GM21717 (cell line): ENCODE measurements around the gene CAMK1D.

Experiments
- ATAC-seq: cut with Tn5 transposase; IDR thresholded peaks from one replicate; pipeline ENCODE4 v1.9.1; 2021; ENCODE audit warnings: mild to moderate bottlenecking, moderate library complexity; ENCODE audit not compliant: unreplicated experiment

Gene CAMK1D

DNA sequence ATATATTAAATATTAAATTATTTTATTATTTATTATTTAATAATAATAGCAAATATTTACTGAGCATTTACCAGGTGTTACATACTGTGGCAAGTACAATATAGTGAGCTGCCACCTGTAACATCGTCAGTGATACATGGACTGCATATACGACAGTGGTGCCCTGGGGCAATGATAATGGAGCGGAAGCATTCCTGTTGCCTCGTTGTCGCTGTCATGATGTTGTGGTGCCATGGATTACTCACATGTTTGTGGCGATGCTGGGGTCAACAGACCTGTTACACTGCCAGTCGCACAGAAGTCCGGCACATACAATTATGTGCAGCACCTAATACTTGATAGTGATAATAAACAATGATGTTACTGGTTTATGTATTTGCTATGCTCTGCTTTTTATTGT, 20.6 kb downstream of the CAMK1D start:
- ATAC-seq: no peak

DNA sequence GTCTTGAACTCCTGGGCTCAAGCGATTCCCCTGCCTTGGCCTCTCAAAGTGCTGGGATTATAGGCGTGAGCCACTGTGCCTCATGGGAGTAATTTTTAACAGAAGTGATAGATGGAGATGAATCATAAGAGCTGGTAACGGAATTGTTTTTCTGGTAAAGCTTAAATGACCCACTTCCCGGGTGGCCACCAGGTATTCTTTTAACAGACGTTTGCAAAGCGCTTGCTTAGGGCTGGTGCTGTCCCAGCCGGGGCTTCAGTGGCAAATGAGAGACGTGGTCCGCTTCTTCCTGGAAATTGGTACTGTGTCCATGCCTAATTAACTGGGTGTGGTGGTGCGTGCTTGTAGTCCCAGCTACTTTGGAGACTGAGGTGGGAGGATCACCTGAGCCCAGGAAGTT, 23.5 kb downstream of the CAMK1D start:
- no peak for ATAC-seq

DNA sequence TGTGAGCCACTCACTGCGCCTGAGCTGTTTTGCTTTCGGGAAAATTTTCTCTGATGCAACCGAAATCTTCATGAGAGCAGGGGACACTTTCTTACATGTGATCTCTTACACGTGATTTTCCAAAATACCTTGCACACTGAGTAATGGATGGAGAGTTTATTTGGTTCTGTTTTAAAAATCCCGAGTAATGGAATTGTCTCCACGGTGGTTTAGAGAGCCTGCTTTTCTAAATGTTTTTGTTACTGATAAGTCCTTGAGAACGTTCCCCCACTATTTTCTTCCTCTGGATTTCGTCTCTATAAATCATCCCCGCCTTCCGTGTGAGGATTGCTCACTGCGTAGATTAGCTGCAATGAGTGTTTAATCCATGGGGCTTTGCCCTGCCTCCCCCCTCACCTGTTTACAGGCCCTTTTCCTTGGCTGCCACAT, 25.7 kb downstream of the CAMK1D start:
- ATAC-seq: no peak

DNA sequence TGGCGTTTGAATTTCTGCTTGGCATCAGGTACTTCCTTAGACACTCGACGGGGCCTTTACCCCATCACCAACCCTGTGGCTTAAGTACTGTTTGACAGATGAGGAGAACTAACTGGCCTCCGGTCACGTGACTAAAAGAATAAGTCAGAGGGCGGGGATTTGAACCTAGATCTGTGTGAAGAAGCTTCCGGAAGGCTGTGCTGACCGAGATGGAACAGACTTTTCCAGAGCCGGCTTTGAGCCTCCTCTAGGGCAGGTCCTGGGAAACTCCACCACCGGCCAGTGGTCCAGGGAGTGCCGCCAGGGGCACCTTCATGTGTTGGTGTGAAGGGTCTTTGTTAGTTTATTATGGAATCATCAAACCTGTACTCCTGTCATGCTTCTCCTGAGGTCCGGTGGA, 26.9 kb downstream of the CAMK1D start:
- no peak for ATAC-seq

DNA sequence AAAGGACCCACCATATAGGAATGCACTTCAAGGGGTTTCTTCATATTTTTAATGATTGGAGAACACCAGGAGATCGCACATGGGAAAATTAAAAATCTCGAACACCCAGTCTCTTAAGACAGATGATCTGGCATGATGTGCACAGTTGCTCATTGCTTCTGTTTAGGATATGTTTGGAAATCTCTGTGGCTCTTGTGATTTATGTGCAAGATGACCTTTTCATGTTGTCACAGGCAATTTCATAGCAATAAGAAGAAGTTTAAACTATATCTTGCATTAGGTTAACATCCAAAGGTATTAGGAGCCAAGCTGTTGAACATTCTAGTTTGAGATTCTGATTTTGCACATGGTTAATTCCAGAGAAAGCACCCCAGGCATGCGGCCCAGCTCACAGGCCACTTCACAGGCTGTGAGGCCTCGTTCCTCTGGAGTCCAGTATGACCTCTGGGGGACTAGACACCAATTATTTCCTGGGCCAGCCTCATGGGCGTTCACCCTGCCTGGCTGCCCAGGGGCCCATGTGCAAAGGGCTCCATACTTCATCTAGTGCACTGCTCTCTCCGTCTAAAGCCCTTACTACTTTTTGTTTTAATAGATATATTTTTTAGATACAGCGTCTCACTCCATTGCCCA, 28.4 kb downstream of the CAMK1D start:
- no peak for ATAC-seq

DNA sequence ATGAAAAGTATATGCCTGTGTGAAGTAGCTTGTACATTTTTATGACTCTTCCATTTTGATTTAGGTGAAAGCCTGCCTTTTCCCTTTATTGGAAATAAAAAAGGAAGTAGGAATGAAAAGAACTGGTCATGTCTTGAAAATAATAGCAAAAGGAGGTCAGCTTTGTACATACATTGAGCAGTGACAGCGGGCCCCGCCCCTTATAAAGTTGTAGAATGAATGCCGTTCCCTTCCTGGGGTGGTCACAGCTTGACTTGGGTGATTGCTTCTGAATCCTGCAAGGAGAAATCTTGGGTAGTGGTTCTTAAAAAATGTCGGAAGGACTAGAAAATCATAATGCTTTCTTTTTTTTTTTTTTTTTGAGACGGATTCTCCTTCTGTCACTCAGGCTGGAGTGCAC, 31.7 kb downstream of the CAMK1D start:
- no peak for ATAC-seq

DNA sequence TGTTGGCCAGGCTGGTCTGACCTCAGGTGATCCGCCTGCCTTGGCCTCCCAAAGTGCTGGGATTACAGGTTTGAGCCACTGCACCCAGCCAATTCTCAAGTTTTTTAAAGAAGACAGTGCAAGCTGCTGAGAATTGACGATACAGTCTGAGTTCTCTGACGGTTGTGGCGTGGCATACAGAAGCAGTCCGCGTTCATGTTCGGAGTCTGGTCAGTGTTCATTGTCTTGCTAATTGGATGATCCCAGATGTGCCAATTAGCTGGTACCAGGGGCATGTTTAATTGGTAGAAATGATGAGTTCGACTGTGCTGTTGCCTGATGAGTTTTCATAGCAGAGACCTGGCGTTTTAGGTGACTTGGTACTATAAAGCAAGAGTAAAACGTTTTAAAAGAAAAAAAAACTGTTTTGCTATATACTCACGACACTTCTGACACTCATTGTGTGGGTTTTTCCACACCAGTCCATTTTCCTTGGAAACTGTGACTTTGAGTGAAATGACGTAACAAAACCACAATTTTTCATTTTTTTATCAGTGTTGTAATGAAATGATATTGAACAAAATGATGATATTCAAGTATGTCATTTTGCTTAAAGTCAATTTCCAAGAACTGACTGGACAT, 32.3 kb downstream of the CAMK1D start:
- no peak for ATAC-seq

DNA sequence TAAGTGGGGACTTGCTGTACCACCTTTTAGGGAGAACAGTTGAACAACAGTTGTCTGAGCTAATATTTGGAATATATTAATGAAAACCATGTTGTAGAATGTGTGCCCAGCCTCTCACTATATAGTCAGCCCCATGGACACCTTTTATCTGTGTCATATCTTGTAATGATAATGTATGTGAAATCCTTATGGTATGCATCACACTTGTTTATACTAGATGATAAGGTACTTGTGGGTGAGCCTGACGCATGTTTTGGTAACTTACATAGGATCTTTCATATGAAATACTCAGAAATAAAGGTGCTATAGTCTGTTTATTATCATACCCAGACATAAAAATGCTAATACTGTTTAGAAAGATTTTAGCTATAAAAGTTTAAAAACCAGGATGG, 32.8 kb downstream of the CAMK1D start:
- ATAC-seq: no peak

DNA sequence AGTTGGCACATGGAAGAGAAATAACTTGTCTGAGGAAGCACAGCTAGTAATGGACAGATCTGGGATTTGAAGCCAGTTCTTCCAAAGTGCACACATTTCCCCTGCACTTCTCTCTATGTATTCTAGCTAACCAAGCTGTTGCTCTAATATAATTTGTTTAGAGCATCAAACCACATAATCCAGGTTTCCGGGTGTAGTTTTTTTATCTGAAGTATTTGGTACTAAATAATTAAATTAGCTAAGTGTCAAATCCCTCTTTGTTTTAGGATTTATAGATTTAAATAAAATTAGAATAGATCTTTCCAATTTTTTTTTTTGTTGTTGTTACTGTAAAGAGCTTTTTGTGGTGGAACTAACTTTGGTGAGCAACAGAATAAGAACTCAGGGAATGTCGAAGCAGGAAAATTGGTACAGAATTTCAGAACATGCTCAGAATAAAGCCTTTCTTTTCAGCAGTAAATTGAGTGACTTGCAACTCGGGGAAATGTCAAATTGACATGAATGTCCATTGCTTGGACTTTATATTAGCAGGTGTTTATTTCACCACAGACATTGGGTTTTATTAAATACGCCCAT, 33.7 kb downstream of the CAMK1D start:
- ATAC-seq: no peak

DNA sequence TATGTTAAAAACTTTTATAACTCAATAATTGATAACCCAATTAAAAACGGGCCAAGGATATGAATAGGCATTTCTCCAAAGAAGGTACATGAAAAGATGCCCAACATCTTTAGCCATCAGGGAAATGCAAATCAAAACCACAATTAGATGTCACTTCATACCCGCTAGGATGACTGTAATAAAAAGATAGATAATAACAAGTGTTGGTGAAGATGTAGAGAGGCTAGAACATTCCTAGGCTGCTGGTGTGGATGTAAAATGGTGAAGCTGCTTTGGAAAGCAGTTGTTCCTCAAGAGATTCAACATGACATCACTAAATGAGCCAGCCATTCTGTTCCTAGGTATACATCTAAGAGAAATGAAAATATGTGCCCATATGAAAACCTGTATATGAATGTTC, 35.6 kb downstream of the CAMK1D start:
- ATAC-seq: no peak

DNA sequence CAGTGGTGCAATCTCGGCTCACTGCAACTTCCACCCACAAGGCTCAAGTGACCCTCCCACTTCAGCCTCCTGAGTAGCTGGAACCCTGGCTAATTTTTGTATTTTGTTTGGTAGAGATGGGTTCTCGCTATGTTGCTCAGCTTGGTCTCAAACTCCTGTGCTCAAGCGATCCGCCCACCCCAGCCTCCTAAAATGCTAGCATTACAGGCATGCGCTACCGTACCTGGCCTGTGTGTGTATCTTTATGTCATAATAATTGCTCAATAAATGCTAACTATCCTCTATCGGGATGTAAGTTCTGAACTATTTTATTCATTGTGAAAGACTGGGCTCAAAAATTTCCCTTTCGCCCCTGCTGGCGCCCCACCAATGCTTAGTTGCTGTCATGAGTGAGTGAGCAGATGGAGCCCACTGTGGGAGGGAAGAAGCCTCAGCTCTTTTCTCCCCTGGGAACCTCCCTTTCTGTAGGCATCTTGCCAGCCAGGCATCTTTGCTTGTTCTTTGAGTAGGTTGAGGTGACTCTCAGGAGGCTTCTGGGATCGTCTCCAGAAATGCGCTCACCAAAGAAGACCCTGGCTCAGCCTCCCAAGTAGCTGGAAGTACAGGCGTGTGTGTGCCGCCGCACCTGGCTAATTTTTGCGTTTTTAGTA, 38.3 kb downstream of the CAMK1D start:
- ATAC-seq: no peak

DNA sequence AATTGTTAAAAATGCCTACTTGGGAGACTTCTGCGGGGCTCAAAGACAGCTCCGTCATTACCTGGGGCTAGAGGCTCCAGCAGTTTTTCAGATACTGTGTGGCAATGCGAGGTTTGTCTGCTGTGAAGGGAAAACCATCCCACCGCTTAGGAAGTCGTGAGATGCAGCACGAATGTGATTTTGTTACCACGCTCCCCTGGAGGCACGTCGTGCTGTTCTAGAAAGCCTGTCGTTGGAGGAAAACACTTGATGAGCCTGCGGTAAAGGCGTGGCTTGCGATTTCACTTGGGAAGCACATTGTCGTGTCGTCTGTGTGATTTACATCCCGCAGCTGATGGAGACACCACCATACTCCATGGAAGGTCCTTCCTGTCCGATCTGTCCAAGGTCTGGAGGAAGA, 39.3 kb downstream of the CAMK1D start:
- no peak for ATAC-seq

DNA sequence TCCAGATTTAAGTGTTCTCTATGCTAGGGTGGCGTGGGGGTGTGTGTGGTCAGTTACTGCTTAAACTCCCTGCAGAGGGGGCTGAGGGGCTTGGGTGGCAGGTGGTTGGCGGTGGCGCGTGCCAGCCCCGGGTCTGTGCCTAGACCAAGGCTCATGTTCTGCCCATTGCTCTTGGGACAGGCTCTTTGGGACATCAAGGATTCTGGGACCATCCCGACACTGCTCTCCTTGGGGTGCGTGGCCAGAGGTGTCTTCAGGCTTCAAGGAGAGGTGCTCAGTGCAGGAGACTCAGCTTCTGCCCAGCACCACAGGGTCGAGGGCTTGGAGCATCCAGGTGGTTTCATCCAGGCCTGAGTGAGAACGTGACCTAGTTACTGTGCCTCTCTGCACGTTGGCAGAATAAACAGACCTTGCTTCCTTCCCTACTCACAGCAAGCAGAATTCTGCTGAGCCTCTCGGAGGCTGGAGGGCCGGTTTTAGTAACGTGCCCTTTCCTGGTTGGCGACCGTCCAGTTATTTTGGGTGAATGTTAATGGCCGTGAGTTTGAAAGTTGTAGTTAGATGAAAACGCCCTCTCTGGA, 39.9 kb downstream of the CAMK1D start:
- no peak for ATAC-seq

DNA sequence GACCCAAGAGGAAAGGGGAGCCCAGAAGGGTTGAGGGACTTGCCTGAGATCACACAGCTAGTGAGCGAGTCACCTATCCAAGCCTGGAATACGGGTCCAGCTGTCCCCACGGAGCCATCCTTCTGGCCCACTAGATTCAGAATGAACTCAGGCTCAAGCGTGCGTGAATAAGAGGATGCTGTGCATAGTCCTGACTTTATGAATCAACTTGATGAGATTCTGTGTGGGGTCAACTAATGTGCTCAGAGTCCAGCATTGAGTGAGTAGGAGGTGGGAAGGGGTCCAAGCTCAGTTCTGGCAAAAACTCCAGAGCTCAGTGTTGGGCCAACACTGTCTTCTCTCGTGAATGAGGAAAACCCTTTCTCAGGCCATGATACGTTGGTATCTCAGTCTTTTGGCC, 41.4 kb downstream of the CAMK1D start:
- ATAC-seq: no peak

DNA sequence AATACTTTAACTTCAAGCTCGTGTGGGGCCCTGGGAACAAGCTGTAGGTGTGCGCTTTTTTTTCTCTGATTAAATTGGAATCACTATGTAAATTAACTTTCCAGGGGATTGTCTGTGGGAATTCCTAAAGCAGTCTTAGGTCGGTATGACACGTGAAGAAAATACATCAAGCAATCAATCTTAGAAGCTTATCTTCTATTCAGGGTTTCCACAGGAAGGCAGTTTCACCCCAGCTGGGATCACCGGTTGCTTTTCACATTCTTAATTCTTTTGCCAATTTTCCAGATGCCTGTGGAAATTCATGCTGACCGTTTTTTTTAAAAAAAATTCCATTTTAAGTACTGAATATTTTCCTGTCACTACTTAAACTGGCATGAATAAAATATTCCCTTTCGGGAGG, 41.9 kb downstream of the CAMK1D start:
- ATAC-seq: no peak

DNA sequence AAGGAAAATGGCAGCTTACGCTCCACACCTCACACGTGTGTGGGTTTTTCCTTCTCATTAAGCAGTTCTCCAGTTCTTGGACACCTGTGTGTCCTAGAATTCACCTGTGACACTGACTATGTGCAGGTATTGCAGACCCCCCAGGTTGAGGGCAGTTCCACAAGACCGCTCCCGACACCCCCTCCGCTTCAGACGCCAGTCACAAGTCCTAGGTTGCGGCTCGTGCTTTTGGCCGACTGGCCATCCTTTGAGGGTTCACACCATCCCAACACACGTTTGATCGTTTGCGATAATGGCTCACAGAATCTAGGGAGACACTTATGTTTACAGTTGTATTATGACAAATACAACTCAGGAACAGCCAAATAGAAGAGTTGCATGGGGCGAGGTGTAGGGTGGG, 44.5 kb downstream of the CAMK1D start:
- ATAC-seq: no peak

DNA sequence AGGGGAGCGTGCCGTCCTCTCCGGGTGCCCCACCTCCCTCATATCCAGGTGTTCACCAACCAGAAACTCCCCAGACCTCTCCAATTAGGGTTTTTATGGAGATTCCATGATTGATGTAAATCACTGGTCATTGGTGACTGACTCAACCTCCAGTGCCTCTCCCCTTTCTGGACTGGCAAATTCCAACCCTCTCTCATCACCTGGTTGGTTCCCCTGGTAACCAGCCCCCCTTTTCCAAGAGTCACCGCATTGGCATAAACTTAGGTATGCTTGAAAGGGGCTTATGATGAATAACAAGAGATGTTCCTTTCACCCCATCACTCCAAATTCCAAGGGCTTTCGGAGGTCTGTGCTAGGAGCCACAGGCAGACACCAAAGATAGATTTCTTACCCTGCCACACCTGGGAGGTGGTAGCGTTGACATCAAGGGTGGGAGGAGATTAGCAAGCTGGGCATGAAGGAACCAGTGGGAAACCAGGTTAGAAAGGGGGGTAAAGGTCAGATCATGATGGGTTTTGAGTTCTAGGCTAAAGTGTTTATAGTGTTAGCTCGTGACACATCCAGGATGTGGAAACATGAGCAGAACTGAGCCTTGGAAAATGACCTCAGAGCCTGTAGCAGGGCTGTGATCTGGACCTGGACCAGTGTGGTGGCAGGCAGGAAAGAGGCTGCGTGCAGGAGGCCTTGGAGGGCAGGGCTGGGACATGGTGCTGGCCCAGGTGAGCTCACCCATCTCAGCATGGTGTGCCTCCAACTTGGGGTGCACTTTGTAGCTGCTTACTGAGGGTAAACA, 45.1 kb downstream of the CAMK1D start:
- no peak for ATAC-seq

DNA sequence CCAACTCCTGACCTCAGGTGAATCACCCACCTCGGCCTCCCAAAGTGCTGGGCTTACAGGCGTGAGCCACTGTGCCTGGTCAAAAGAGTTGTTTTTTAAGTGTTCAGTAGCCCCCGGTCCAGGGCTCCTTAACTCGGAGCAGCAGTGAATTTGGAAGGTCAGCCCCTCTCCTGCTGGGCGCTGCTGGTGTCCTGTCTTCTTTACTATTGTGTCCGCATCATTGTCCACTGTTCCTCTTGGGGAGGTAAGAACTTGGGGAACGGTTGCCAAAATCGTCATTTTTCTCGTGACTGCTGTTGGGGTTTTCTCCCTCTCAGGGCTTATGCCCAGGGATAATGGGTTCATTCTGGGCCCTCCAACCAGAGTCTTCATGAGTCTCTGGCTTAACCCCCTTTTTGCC, 46.7 kb downstream of the CAMK1D start:
- ATAC-seq: no peak

DNA sequence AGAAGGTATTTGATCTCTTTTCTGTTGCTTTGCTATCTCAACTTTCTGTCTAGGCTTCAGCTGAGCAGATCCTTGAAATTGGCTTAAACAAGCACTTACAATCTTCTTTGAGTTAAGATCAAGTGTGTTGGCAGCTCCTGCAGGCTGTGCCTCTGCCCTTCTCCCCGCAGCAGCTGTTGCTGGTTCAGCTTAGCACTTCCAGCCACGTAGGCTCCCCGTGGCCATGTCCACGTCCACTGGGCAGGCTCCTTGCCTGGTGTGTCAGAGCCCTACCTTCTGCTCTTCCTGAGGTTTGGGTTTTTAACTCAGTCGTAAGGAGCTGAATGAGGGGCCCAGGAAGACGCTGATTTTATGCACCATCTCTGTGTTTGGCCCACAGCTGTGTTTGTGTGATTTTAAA, 47.2 kb downstream of the CAMK1D start:
- no peak for ATAC-seq

DNA sequence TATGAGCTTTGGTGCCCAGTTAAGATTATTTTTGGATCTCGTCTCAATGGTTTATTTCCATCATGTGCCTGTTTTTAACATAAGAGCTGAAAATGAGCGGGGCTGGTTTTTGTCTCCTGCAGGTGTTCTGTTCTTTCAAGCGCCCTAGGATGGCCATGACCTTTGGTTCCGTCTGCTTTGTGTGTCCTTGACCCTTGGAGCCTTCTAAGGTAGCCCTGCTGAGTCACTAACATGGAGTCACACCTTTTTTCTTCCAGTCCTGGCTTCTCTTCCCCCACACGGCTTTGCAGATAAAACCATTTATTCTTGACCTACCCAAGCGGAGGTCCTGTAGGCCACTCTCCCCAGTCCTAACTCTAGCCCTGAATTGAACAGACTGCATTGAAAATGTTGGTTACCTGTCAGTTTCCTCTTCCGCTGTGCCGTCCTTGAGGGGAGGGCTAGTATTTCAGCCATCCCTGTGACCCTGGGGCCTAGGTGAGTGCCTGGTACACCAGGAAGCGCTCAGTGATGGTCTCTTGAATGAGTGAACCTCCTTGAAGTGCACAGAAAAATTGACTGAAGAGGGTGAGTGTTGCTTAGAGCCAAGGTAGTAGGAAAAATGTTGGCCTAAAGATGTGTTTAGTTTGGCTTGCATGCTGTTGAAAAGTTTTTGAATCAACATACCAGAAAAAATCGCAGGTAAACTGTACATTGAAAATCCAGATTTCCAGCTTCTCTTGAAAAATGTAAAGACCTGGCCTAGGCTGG, 48.0 kb downstream of the CAMK1D start:
- no peak for ATAC-seq
